ENCODE data around the gene KCTD16. TPM values are rescaled to one million over a fixed set of nuclear protein-coding genes. Genes with fewer than 3 reads are reported as not detected.

The KCTD16 gene
- total RNA-seq, 1 experiment from 2014 or later = 0.64 TPM

DNA sequence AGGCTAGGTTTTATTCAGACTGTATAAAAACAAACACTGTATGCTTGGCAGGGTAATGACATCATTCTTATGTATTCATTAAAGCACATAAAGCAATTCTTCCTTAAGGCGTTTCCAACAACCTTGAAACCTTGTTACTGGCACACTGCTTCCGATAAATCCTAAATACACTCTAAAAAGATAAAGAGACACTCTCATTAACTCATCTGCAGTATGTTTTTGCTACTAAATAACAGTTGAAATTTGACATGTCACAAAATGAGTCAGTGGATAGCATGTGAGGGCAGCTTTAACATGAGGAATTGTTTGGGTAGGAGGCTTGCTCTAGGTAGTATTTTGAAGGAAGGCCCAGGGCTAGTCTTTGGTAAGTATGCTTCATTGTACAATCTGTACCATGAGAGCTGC, 13.9 kb upstream of the KCTD16 start:
- Histone ChIP-seq H2AFZ (ENCODE audit: low read depth, low read length, poor library complexity, severe bottlenecking) (no peak overlapping the region), H3K36me3 (ENCODE audit: control insufficient read depth in 1 of 2, insufficient read depth in 2 of 2, low read length in 2 of 2) (peaks cover 4 to 17% of the 10 kb centered on the region in 2 experiments; a peak in 2 of 4 replicates), H3K4me1 (ENCODE audit: control insufficient read depth in 1 of 2, insufficient read depth in 2 of 2, low read length in 2 of 2) (no peaks in the 10 kb centered on the region), H3K9ac (ENCODE audit: low read length) (no peak overlapping the region), H3K4me3 (replicated peaks in 1 of 2; ENCODE audit: low read depth in 1 of 2, low read length in 2 of 2) (no peak overlapping the region), H3K4me2 (ENCODE audit: low read length) (no peak overlapping the region), H3K9me3 (ENCODE audit: control insufficient read depth in 1 of 2, insufficient read depth in 1 of 2, low read depth in 1 of 2, low read length in 2 of 2) (no peaks in the 10 kb centered on the region), H4K20me1 (ENCODE audit: insufficient read depth) (no peaks in the 10 kb centered on the region), H3K79me2 (ENCODE audit: insufficient read depth, low read length) (no peaks in the 10 kb centered on the region), H3K27me3 (ENCODE audit: insufficient read depth, low read length) (no peaks in the 10 kb centered on the region), H3K27ac (ENCODE audit: low read depth, low read length) (no peak overlapping the region), H3K9me2 (ENCODE audit: insufficient read depth) (no peaks in the 10 kb centered on the region)
- no peak for TF ChIP-seq ZBTB33 (IDR thresholded peaks at IDR 0.05; ENCODE audit: extremely low read depth, insufficient replicate concordance, low read length)
- no peak for TF ChIP-seq ZFX (IDR thresholded peaks at IDR 0.05)
- no peak for TF ChIP-seq ELF1 (IDR thresholded peaks at IDR 0.05; ENCODE audit: borderline replicate concordance, low read depth)
- TF ChIP-seq POLR2A (IDR thresholded peaks at IDR 0.05; ENCODE audit: borderline replicate concordance, extremely low read depth, insufficient read depth, insufficient read length) = no peak
- TF ChIP-seq ATF3 (IDR thresholded peaks at IDR 0.05) = no peak
- no peak for TF ChIP-seq POLR2AphosphoS5 (IDR thresholded peaks at IDR 0.05; ENCODE audit: low read depth, low read length)
- no peak for TF ChIP-seq FOSL1 (IDR thresholded peaks at IDR 0.05; ENCODE audit: low read depth)
- TF ChIP-seq JUND (IDR thresholded peaks at IDR 0.05) = no peak
- no peak for TF ChIP-seq REST (IDR thresholded peaks at IDR 0.05; ENCODE audit: low read depth)
- no peak for TF ChIP-seq ZNF274 (IDR thresholded peaks at IDR 0.05; ENCODE audit: low read depth, low read length)
- TF ChIP-seq, protein P1, sequence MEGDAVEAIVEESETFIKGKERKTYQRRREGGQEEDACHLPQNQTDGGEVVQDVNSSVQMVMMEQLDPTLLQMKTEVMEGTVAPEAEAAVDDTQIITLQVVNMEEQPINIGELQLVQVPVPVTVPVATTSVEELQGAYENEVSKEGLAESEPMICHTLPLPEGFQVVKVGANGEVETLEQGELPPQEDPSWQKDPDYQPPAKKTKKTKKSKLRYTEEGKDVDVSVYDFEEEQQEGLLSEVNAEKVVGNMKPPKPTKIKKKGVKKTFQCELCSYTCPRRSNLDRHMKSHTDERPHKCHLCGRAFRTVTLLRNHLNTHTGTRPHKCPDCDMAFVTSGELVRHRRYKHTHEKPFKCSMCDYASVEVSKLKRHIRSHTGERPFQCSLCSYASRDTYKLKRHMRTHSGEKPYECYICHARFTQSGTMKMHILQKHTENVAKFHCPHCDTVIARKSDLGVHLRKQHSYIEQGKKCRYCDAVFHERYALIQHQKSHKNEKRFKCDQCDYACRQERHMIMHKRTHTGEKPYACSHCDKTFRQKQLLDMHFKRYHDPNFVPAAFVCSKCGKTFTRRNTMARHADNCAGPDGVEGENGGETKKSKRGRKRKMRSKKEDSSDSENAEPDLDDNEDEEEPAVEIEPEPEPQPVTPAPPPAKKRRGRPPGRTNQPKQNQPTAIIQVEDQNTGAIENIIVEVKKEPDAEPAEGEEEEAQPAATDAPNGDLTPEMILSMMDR (IDR thresholded peaks at IDR 0.05 in 2 of 3, conservative IDR thresholded peaks at IDR 0.05 in 1 of 3; ENCODE audit: borderline replicate concordance in 1 of 3, insufficient read depth in 1 of 3, low read depth in 2 of 3, low read length in 2 of 3) = no peak
- TF ChIP-seq, protein P2, sequence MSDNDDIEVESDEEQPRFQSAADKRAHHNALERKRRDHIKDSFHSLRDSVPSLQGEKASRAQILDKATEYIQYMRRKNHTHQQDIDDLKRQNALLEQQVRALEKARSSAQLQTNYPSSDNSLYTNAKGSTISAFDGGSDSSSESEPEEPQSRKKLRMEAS (IDR thresholded peaks at IDR 0.05) = no peak
- TF ChIP-seq SP1 (IDR thresholded peaks at IDR 0.05; ENCODE audit: low read depth) = no peak
- TF ChIP-seq CBX3 (IDR thresholded peaks at IDR 0.05; ENCODE audit: low read depth) = no peak
- no peak for TF ChIP-seq SRF (IDR thresholded peaks at IDR 0.05; ENCODE audit: low read depth)
- no peak for TF ChIP-seq EGR1 (IDR thresholded peaks at IDR 0.05; ENCODE audit: low read depth)
- intact Hi-C loops (cut with micrococcal nuclease) = no loop called here
- no TSS peak for BruUV-seq (replicated peaks)
- RAD21 ChIA-PET (ENCODE audit: low non-redundant PET in 1 of 2, low total read pairs in 2 of 2, uncharacterized antibody in 2 of 2, unreplicated experiment in 2 of 2) = interaction anchor here in 1 of 2 experiments (0.6 kb wide), 1 partner anchor 684 kb away, joined by 3 read pairs; no protein-coding TSS in a partner anchor
- POLR2A ChIA-PET = no interaction called here
- DNase-seq (ENCODE audit: low read depth, low spot score) (no peak), ATAC-seq (no peak)
- CTCF ChIA-PET = no interaction called here

Measured in HCT116 (cell line).